ENCODE data around the gene TFE3.

The TFE3 gene

GRCh38 chrX:49073601-49074575 is 30.7 kb upstream of the TFE3 start, which contains the start of gene PRAF2:
Gene PRAF2 (minus strand): TSS chrX:49074002. CDS start chrX:49073987, 15 bp downstream.
- TF ChIP-seq, protein P1, sequence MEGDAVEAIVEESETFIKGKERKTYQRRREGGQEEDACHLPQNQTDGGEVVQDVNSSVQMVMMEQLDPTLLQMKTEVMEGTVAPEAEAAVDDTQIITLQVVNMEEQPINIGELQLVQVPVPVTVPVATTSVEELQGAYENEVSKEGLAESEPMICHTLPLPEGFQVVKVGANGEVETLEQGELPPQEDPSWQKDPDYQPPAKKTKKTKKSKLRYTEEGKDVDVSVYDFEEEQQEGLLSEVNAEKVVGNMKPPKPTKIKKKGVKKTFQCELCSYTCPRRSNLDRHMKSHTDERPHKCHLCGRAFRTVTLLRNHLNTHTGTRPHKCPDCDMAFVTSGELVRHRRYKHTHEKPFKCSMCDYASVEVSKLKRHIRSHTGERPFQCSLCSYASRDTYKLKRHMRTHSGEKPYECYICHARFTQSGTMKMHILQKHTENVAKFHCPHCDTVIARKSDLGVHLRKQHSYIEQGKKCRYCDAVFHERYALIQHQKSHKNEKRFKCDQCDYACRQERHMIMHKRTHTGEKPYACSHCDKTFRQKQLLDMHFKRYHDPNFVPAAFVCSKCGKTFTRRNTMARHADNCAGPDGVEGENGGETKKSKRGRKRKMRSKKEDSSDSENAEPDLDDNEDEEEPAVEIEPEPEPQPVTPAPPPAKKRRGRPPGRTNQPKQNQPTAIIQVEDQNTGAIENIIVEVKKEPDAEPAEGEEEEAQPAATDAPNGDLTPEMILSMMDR (conservative IDR thresholded peaks at IDR 0.05; ENCODE audit: low read depth, low read length), result no peak
- H3K4me3 ChIP-seq (ENCODE audit: low read length), result peak within 1 kb of the TSS; percentile 71
- peak; percentile 52 for DNase-seq (ENCODE audit: low read depth)

DNA sequence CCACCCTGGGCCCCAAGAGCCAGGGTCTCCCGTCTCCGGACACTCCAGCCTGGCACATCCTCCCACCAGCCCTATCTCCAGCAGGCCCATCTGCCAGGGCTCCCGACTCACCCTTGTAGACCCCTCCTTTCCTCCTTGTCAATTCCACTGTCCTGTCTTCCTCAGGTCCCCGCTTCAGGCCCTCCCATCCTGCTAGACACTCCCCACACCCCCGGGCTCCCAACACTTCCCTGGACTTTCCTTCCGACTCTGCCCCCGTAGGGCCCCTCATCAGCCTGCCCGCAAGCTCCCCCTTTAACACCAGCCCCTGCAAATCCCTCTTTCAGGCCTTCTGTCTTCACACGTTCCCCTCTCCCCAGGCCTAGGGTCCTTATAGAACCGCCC is 29.5 kb upstream of the TFE3 start:
- no peak for DNase-seq (ENCODE audit: low read depth)
- TF ChIP-seq, protein P1 (conservative IDR thresholded peaks at IDR 0.05; ENCODE audit: low read depth, low read length), result no peak
- peak overlapping the region; percentile 71 for H3K4me3 ChIP-seq (ENCODE audit: low read length)

DNA sequence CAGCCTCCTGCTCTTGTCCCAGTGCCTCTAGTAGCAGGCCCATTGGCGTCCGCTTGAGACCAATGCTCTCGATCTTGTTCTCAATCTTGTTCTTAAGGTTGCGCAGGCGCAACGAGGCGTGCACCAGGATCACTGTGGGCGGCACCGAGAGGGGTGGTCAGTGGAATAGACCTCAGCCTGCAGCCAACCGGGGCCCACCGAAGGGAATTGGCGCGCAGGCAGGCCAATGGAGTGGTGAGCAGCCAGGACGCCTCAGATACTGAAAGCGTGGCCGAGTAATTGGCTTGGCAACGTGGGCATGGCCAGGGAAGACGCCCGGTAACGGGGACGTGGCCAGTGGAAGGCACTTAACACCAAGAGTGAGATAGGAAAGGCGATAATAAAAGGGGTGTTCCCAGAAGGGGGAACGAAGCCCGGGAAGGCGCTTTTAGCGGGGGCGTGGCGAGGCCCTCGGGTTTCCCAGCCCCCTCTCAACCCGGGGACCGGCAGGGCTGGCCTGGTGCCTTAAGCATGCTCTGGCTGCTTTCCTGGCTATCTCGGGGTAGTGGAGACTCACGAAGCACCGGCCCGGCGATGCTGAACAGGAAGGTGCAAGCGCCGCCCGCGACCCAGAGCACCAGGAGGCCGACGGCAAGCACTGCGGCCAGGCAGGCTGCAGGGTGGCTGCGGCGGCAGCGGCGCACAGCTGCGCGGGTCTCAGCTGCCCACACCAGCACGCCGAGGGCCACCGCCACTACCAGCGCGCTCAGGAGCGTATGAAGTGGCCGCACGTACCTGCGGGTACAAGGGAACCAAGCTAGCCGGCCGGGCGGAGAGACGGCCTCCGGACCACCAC is 28.9 kb upstream of the TFE3 start:
- TF ChIP-seq, protein P1 (conservative IDR thresholded peaks at IDR 0.05; ENCODE audit: low read depth, low read length), result no peak
- DNase-seq (ENCODE audit: low read depth), result peak; percentile 46

DNA sequence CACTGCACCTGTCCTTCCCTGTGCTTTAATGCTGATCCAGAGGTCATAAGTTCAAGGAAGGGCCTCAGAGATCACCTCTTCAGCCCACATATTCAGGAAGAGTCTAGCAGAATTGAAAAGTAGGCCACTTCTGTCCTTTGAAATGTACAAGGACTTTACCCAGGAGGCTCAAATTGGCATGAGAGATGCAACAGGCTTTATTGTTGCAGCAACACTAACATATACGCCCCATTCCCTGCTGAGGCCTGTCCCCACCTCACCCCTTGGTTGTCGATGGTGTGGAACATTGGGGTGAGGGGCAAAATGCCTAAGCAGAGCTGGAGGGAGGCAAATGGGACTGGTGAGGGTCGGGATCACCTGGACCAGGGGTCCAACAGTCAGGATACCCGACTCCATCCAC is 27.8 kb upstream of the TFE3 start:
- TF ChIP-seq, protein P1 (conservative IDR thresholded peaks at IDR 0.05; ENCODE audit: low read depth, low read length), result no peak
- DNase-seq (ENCODE audit: low read depth), result no peak
- H3K4me3 ChIP-seq (ENCODE audit: low read length), result no peak overlapping the region

More for the DNA sequence above, 28.9 kb upstream of the TFE3 start:
- H3K4me3 ChIP-seq (ENCODE audit: low read length), result peak overlapping the region; percentile 71

GRCh38 chrX:49069038-49069437 is 25.9 kb upstream of the TFE3 start:
- no peak overlapping the region for H3K4me3 ChIP-seq (ENCODE audit: low read length)
- DNase-seq (ENCODE audit: low read depth), result no peak
- TF ChIP-seq, protein P1 (conservative IDR thresholded peaks at IDR 0.05; ENCODE audit: low read depth, low read length), result no peak

DNA sequence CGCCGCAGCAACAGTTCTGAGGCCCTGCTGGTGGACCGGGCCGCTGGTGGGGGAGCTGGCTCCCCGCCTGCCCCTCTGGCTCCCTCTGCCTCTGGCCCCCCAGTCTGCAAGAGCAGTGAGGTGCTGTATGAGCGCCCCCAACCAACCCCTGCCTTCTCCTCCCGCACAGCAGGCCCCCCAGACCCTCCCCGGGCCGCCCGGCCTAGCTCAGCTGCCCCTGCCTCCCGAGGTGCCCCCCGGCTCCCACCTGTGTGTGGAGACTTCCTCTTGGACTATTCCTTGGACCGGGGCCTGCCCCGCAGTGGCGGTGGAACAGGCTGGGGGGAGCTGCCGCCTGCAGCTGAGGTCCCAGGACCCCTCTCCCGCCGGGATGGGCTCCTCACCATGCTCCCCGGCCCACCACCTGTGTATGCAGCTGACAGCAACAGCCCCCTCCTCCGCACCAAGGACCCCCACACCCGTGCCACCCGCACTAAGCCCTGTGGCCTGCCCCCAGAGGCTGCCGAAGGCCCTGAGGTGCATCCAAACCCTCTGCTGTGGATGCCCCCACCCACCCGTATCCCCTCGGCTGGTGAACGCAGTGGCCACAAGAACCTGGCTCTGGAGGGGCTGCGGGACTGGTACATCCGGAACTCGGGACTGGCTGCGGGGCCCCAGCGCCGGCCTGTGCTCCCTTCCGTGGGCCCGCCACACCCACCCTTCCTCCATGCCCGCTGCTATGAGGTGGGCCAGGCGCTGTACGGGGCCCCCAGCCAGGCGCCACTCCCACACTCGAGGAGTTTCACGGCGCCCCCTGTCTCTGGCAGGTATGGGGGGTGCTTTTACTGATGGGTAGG is 24.3 kb upstream of the TFE3 start:
- TF ChIP-seq, protein P1 (conservative IDR thresholded peaks at IDR 0.05; ENCODE audit: low read depth, low read length), result no peak
- no peak for DNase-seq (ENCODE audit: low read depth)

More for the DNA sequence above, 24.3 kb upstream of the TFE3 start:
- H3K4me3 ChIP-seq (ENCODE audit: low read length), result no peak overlapping the region

Measured in retinal pigment epithelial cell (primary cell).